Lower leg skin (tissue), 3 donors: ENCODE measurements around the gene EYS.

Source experiments
- CTCF ChIP-seq, 3 donors: fragments of 450-650 bp; IDR thresholded peaks; one replicate each; pipeline ENCODE4 v1.5.1; 2016; ENCODE audit warnings: antibody characterized with exemption in 3 of 3, mild to moderate bottlenecking in 3 of 3, moderate library complexity in 2 of 3
- POLR2A ChIP-seq, 2 donors: fragments of 450-650 bp; IDR thresholded peaks; one replicate each; pipeline ENCODE4 v1.6.1; 2016 to 2017; ENCODE audit warnings: antibody characterized with exemption in 2 of 2, mild to moderate bottlenecking in 1 of 2, moderate library complexity in 1 of 2

- TF ChIP-seq CTCF (IDR thresholded peaks at IDR 0.05) (no peak), POLR2A (IDR thresholded peaks at IDR 0.05) (no peak)
Observed at GRCh38 chr6:65004283-65004682, 702.7 kb downstream of the EYS start.
